GM11168 (cell line): ENCODE data around the gene DAP.

Experiments
- in situ Hi-C: fragments of 300-500 bp; cut with MboI; formaldehyde crosslinking; loops from one replicate; pipeline ENCODE4 v1.12.0; 2022; ENCODE audit warnings: low sequenced_read_pairs; ENCODE audit not compliant: unreplicated experiment

DAP gene

DNA sequence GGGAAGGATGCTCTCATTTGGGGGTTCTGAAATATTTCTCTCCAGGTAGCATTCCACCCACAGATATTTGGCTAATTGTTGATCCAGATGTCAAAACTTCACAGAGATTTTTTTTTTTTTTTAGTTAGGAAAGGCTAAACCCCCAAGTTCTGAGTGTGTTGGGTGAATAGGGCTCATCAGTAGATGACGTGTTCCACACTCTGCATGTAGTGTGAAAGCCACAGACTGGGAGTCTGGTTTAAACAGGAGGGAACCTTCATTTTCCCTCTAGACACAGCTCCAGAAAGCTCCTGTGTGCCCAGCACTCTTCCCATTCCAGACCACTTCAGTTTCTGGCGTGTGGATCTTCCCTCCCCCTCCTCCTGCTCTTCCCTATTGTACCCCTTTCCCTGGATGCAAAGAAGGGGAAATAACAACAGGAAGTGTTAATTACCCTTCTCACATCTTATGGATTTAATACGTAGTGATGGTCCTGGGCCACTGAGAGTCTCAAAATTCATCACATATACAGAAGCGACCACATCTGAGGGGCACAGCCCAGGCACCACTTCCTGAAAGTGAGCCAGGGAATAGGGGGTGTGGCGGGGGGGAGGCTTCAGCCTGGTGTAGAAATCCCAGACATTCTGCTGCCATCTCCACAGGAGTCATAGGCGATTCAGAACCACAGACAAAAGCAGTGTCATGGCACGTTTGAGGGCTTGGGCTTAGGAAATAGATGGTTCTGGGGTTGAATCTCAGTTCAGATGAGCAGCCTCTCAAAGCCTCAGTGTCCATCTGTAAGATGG lies 65.1 kb downstream of the DAP start:
- in situ Hi-C loops: no loop called here

- in situ Hi-C loops: no loop called here
Observed at GRCh38 chr5:10695055-10695649, 65.9 kb downstream of the DAP start.

DNA sequence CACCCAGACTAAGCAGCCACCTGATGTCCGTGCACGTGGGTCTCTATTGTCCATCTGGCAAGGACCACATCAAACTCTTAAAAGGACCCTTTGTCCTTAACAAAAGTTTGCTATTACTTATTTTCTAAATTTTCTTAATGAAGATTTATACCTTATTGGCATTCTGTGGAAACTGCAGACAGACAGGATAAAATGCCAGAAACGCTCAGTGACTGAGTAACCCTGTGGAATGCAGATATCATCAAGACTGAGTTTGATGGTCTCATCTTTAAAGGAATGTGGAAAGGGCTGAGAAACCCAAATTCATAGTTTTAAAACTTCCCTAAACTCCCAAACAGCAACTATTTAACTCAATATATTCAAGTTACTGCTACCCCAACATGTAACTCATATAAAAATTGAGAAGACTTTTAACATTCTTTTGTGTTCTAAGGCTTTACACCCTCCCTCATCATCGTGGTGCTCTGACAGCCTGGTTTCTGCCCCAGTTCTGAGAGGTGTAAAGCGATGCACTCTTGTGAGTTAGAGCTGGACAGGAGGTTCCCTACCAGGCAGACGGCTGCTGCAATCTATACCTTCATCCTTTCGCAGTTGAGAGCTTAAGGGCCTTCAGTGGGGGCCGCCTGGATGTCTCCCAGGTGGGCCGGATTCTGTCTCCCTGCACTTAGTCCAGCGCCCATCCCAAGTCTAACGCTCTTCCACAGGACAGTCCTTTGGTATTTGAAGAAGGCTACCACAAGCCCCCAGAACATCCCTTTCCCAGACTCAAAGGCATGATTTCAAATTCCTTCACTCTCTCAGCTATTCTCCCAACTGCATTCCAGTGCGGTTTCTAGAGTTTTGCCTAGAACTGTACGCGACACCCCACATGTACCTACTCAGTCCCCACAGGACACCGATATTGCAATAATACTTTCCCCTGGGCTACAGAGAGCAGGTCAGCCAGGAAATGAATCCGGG lies 68.9 kb downstream of the DAP start:
- in situ Hi-C loops: no loop called here

DNA sequence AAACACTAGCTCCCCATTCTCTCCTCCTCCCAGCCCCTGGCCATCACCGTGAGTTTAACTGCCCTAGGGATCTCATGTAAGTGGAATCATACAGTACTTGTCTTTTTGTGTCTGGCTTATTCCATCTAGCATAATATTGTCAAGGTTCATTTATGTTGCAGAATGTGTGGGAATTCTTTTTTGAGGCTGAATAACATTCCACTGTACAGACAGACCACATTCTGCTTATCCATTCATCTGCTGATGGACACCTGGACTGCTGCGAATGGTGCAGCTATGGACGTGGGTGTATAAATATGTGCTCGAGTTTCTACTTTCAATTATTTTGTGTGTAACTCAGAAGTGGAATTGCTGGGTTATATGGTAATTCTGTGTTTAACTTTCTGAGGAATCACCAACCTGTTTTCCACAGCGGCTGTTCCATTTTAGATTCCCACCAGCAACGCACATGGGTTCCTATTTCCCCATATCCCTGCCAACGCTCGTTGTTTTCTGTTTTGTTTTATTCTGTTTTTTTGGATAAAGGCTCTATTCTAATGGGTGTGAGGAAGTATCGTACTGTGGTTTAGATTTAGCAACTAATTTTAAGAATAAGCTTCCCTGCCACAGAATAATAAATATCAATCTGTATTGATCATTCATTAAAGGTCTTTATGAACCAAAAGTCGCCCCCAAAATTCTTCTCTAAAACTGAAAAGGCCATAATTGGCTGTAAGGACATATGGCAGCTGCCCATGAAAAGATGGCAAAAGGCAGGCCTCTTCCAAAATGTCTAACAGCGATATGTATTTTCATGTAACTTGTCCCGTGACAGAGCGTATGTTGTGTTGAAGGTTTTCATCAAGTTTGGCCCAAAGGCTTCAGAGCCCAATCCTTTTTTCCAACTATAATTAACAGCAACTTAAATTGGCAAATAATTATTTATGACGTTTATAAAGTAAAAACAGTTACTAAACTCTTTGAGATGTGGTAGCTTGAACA lies 70.3 kb downstream of the DAP start:
- in situ Hi-C loops: no loop called here

- in situ Hi-C loops: no loop called here
Observed at GRCh38 chr5:10689391-10690081, 71.5 kb downstream of the DAP start.

GRCh38 chr5:10688651-10689171 lies 72.3 kb downstream of the DAP start:
- in situ Hi-C loops: no loop called here

DNA sequence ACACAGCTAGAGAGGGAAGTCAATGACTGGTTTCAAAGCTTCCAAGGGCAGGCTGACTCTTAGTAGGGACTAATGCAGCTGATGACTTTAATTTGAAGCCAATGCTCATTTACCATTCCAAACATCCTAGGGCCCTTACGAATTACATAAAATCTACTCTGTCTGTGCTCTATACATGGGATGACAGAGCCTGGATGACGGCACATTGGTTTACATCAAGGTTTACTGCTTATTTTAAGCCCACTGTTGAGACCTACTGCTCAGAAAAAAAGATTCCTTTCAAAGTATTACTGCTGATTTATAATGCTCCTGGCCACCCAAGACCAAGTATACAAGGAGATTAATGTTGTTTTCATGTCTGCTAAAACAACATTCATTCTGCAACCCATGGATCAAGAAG lies 74.1 kb downstream of the DAP start:
- in situ Hi-C loops: no loop called here

GRCh38 chr5:10685115-10685521 lies 75.9 kb downstream of the DAP start:
- in situ Hi-C loops: no loop called here

GRCh38 chr5:10684303-10685086 lies 76.5 kb downstream of the DAP start:
- in situ Hi-C loops: no loop called here

GRCh38 chr5:10682801-10683525 lies 78.1 kb downstream of the DAP start:
- in situ Hi-C loops: no loop called here

DNA sequence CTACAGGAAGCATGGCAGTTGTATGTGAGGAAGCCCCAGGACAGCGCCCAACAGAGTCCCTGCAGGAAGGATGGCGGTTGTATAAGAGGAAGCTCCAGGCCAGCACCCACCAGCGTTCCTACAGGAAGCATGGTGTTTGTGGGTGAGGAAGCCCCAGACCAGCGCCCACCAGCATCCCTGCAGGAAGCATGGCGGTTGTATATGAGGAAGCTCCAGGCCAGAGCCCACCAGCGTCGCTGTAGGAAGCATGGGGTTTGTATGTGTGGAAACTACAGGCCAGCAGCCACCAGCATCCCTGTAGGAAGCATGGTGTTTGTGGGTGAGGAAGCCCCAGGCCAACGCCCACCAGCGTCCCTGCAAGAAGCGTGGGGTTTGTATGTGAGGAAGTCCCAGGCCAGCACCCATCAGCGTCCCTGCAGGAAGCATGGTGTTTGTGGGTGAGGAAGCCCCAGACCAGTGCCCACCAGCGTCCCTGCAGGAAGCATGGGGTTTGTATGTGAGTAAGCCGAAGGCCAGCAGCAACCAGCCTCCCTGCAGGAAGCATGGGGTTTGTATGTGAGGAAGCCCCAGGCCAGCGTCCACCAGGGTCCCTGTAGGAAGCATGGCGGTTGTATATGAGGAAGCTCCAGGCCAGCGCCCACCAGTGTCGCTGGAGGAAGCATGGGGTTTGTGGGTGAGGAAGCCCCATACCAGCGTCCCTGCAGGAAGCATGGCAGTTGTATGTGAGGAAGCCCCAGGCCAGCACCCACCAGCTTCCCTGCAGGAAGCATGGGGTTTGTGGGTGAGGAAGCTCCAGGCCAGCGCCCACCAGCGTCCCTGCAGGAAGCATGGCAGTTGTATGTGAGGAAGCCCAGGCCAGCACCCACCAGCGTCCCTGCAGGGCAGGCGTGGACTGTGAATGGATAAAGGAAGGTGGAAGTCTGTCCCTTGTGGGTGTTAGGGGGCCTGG lies 79.0 kb downstream of the DAP start:
- in situ Hi-C loops: no loop called here

DNA sequence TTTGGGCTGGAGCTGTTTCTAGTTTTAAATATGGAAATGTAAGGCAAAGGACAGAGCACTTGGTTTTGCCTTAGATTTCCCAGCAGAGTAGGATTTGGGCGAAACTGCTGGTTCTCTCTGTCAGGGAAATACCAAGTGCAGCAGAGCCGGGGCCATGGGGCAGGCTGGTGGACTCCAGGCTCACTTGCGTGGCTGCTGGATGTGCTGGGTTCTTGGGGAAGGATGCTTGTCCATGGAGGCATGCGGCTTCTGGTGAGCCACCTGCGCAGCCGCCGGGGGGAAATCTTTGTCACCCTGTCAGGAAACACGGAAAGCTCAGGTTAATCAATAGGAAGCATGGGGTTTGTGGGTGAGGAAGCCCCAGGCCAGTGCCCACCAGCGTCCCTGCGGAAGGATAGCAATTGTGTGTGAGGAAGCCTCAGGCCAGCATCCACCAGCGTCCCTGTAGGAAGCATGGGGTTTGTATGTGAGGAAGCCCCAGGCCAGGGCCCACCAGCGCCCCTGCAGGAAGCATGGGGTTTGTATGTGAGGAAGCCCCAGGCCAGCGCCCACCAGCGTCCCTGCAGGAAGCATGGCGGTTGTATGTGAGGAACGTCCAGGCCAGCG lies 80.1 kb downstream of the DAP start:
- in situ Hi-C loops: no loop called here

GRCh38 chr5:10679336-10679988 lies 81.6 kb downstream of the DAP start:
- in situ Hi-C loops: no loop called here

DNA sequence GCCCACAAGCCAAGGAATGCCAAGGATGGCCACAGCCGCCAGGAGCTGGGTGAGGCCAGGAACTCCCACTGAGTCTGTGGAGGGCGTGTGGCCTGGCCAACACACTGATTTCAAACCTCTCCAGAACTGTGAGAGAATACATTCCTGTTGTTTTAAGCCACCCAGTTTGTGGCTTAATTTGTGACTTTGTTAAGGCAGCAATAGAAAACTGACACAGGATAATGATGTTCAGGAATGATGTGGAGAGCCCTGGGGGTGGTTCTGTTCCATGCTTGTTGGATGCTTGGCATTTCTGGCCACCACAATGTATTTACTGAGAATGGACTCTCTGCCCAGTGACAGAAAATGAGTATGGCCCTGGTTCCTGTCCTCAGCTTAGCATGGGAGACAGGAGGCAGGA lies 82.8 kb downstream of the DAP start:
- in situ Hi-C loops: no loop called here

DNA sequence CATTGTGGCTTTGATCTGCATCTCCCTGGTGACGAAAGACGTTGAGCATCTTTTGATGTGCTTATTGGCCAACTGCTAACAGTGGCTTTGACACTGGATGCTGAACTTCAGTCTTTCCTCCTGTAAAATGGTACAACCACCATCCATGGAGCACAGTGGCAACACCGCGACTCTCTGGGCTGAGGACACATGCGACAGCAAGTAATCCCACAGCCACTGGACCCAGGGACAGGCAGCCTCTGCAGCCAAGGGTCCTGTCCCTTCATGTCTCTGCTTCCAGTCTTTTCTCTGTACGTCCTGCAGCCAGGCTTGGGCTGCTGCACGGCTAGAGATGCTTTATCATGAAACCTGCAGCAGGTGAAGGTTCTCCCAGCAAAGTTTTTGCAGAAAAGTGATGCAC lies 83.5 kb downstream of the DAP start:
- in situ Hi-C loops: no loop called here

- in situ Hi-C loops: no loop called here
Observed at GRCh38 chr5:10676946-10677345, 84.1 kb downstream of the DAP start.
